H1 (cell line): ENCODE measurements around the gene GPR87. TPM values are rescaled to one million over a fixed set of nuclear protein-coding genes. Genes with fewer than 3 reads are reported as not detected.

ENCODE experiments used
- CTCF ChIA-PET: fragments of 300-600 bp; sonication (Branson Sonifier 250); formaldehyde crosslinking; loops from one replicate; lab custom pipeline; 2021; ENCODE audit not compliant: partially characterized antibody; lab: Charles Lee
- POLR2A ChIA-PET: fragments of 300-600 bp; sonication (Branson Sonifier 250); formaldehyde crosslinking; loops from one replicate; lab custom pipeline; 2021; ENCODE audit warnings: inconsistent platforms; ENCODE audit not compliant: partially characterized antibody; lab: Charles Lee
- DNase-seq, 2 experiments: peaks; one replicate each; pipeline versions ENCODE4 v3.0.0 to v3.0.0-alpha.2; 2010 to 2022; ENCODE audit warnings: low spot score in 2 of 2, low read depth in 1 of 2, mixed read lengths in 1 of 2
- FAIRE-seq: peaks from 2 replicates; lab custom pipeline; 2011; peaks lifted over from hg19 to GRCh38; lab: Jason Lieb, UNC
- H2AFZ ChIP-seq: 2 replicates; pipeline ENCODE4 v1.8.1; 2012; ENCODE audit warnings: low read length, inconsistent platforms
- H2AK5ac ChIP-seq: 2 replicates; pipeline ENCODE4 v1.6.1; 2013; ENCODE audit warnings: low read depth, low read length
- H2BK120ac ChIP-seq: replicated peaks from 2 replicates; pipeline ENCODE3; 2013; ENCODE audit warnings: low read depth, low read length, inconsistent platforms
- H2BK12ac ChIP-seq: 2 replicates; pipeline ENCODE4 v1.6.1; 2013; ENCODE audit warnings: low read depth, low read length
- H2BK15ac ChIP-seq: 2 replicates; pipeline ENCODE4 v1.6.1; 2013; ENCODE audit warnings: low read length
- H2BK20ac ChIP-seq: 2 replicates; pipeline ENCODE4 v1.6.1; 2013; ENCODE audit warnings: low read length
- H2BK5ac ChIP-seq: 2 replicates; pipeline ENCODE4 v1.6.1; 2013; ENCODE audit warnings: low read depth, low read length
- H3K14ac ChIP-seq: 2 replicates; pipeline ENCODE4 v1.6.1; 2013; ENCODE audit warnings: inconsistent platforms; ENCODE audit not compliant: insufficient read length
- H3K18ac ChIP-seq: 2 replicates; pipeline ENCODE4 v1.6.1; 2013; ENCODE audit warnings: low read length; ENCODE audit errors: extremely low read depth
- H3K23ac ChIP-seq: 2 replicates; pipeline ENCODE4 v1.6.1; 2013; ENCODE audit warnings: inconsistent platforms; ENCODE audit not compliant: insufficient read length
- H3K23me2 ChIP-seq: 2 replicates; pipeline ENCODE4 v1.6.1; 2013; ENCODE audit warnings: low read depth, low read length
- H3K27ac ChIP-seq: 2 replicates; pipeline ENCODE4 v1.6.1; 2011; ENCODE audit warnings: low read depth, low read length, inconsistent platforms
- H3K27me3 ChIP-seq, 4 experiments: replicated peaks in 1 of 4; 1 replicate in 1 of 4; 2 replicates in 3 of 4; pipeline versions ENCODE4 v1.6.1 to v1.8.1; 2011 to 2013; ENCODE audit warnings: low read length in 3 of 4, mild to moderate bottlenecking in 3 of 4, inconsistent platforms in 2 of 4, mixed read lengths in 2 of 4, moderate library complexity in 1 of 4; ENCODE audit not compliant: control insufficient read depth in 3 of 4, insufficient read depth in 3 of 4; ENCODE audit errors: extremely low read depth in 1 of 4
- H3K36me3 ChIP-seq, 4 experiments: 2 replicates each; pipeline versions ENCODE4 v1.6.1 to v1.8.1; 2011 to 2013; ENCODE audit warnings: mild to moderate bottlenecking in 4 of 4, low read length in 3 of 4, moderate library complexity in 2 of 4, control low read depth in 1 of 4, inconsistent platforms in 1 of 4; ENCODE audit not compliant: insufficient read depth in 4 of 4, control insufficient read depth in 2 of 4
- H3K4ac ChIP-seq: replicated peaks from 2 replicates; pipeline ENCODE3; 2013; ENCODE audit warnings: low read length, low read depth, mixed read lengths, inconsistent platforms; ENCODE audit not compliant: insufficient read length
- H3K4me1 ChIP-seq, 4 experiments: replicated peaks in 1 of 4; 1 replicate in 1 of 4; 2 replicates in 3 of 4; pipeline versions ENCODE4 v1.6.1 to v1.8.1; 2011 to 2013; ENCODE audit warnings: low read length in 3 of 4, inconsistent platforms in 2 of 4, mixed read lengths in 1 of 4; ENCODE audit not compliant: insufficient read depth in 4 of 4, control insufficient read depth in 3 of 4
- H3K4me2 ChIP-seq, 2 experiments: 2 replicates each; pipeline versions ENCODE4 v1.6.1 to v1.8.1; 2011 to 2013; ENCODE audit warnings: low read depth in 2 of 2, low read length in 2 of 2, control low read depth in 1 of 2, inconsistent platforms in 1 of 2, mild to moderate bottlenecking in 1 of 2; ENCODE audit not compliant: insufficient read depth in 1 of 2
- H3K4me3 ChIP-seq, 4 experiments: fragments of 200-600, 300-600 bp in 1 of 4; sonication (generic), shearing (Covaris generic), sonication (Bioruptor Twin) in 1 of 4; 2 replicates each; pipeline versions ENCODE4 v1.5.1 to v1.8.1; 2011 to 2016; ENCODE audit warnings: low read length in 4 of 4, low read depth in 3 of 4, control low read depth in 2 of 4, inconsistent platforms in 2 of 4, mild to moderate bottlenecking in 2 of 4, mixed read lengths in 1 of 4, moderate library complexity in 1 of 4; ENCODE audit not compliant: insufficient read depth in 2 of 4; ENCODE audit errors: extremely low read depth in 1 of 4
- H3K56ac ChIP-seq: replicated peaks from 2 replicates; pipeline ENCODE3; 2013; ENCODE audit warnings: low read depth, mild to moderate bottlenecking, mixed read lengths, low read length, inconsistent platforms; ENCODE audit not compliant: insufficient read length
- H3K79me1 ChIP-seq: 2 replicates; pipeline ENCODE4 v1.6.1; 2013; ENCODE audit warnings: low read depth, low read length, control low read depth
- H3K79me2 ChIP-seq, 2 experiments: 2 replicates each; pipeline versions ENCODE4 v1.6.1 to v1.8.1; 2012 to 2013; ENCODE audit warnings: low read length in 2 of 2, mild to moderate bottlenecking in 2 of 2, inconsistent platforms in 1 of 2; ENCODE audit not compliant: insufficient read depth in 2 of 2, control insufficient read depth in 1 of 2
- H3K9ac ChIP-seq, 4 experiments: replicated peaks in 1 of 4; 1 replicate in 1 of 4; 2 replicates in 3 of 4; pipeline versions ENCODE4 v1.6.1 to v1.8.1; 2011 to 2013; ENCODE audit warnings: low read depth in 3 of 4, low read length in 3 of 4, control low read depth in 2 of 4, mild to moderate bottlenecking in 2 of 4, moderate library complexity in 2 of 4, inconsistent platforms in 1 of 4; ENCODE audit errors: extremely low read depth in 1 of 4
- H3K9me3 ChIP-seq, 2 experiments: 2 replicates each; pipeline versions ENCODE4 v1.6.1 to v1.8.1; 2012 to 2013; ENCODE audit warnings: mild to moderate bottlenecking in 2 of 2, moderate library complexity in 2 of 2, control low read depth in 1 of 2, inconsistent platforms in 1 of 2, low read depth in 1 of 2, low read length in 1 of 2, mixed read lengths in 1 of 2; ENCODE audit not compliant: insufficient read depth in 2 of 2
- H4K20me1 ChIP-seq, 2 experiments: replicated peaks in 1 of 2; 2 replicates each; pipeline versions ENCODE3 to v1.8.1; 2011 to 2013; ENCODE audit warnings: inconsistent platforms in 2 of 2, low read length in 2 of 2, mild to moderate bottlenecking in 1 of 2; ENCODE audit not compliant: insufficient read depth in 2 of 2, control insufficient read depth in 1 of 2
- H4K5ac ChIP-seq: 2 replicates; pipeline ENCODE4 v1.6.1; 2013; ENCODE audit warnings: low read length, low read depth, mixed read lengths, inconsistent platforms; ENCODE audit not compliant: insufficient read length
- H4K8ac ChIP-seq: 2 replicates; pipeline ENCODE4 v1.8.0; 2013; ENCODE audit warnings: mild to moderate bottlenecking, moderate library complexity, low read length, inconsistent platforms; ENCODE audit not compliant: insufficient read depth; ENCODE audit errors: extremely low read depth
- H4K91ac ChIP-seq: replicated peaks from 2 replicates; pipeline ENCODE3; 2013; ENCODE audit warnings: low read length, mixed read lengths, inconsistent platforms; ENCODE audit not compliant: insufficient read length
- CBX8 ChIP-seq: fragments of 300-800, 300-1000 bp; sonication (generic); IDR thresholded peaks from 2 replicates; pipeline ENCODE4 v1.7.1; 2016; ENCODE audit warnings: low read depth, low read length, borderline replicate concordance
- CREB1 ChIP-seq: IDR thresholded peaks from 2 replicates; pipeline ENCODE4 v1.6.1; 2012; ENCODE audit warnings: inconsistent platforms
- HDAC6 ChIP-seq: IDR thresholded peaks from one replicate; pipeline ENCODE4 v1.7.1; 2012; ENCODE audit warnings: low read depth, mild to moderate bottlenecking, inconsistent platforms, low read length, moderate library complexity
- JUN ChIP-seq: IDR thresholded peaks from 2 replicates; pipeline ENCODE4 v1.6.1; 2011; ENCODE audit warnings: low read depth, mild to moderate bottlenecking, improper control_type of control experiment, low read length
- KDM5A ChIP-seq: fragments of 200-600 bp; IDR thresholded peaks from 2 replicates; pipeline ENCODE4 v1.7.1; 2012; ENCODE audit warnings: mild to moderate bottlenecking, low read length, inconsistent platforms, mixed read lengths
- MAFK ChIP-seq: IDR thresholded peaks from 2 replicates; pipeline ENCODE4 v1.6.1; 2012; ENCODE audit warnings: low read depth, mild to moderate bottlenecking, improper control_type of control experiment, low read length
- RBBP5 ChIP-seq: IDR thresholded peaks from 2 replicates; pipeline ENCODE4 v1.7.1; 2012; ENCODE audit warnings: low read depth, mild to moderate bottlenecking, inconsistent platforms, low read length, moderate library complexity, borderline replicate concordance
- RNF2 ChIP-seq: fragments of 200-900, 300-1000 bp; sonication (generic); IDR thresholded peaks from 2 replicates; pipeline ENCODE4 v1.7.1; 2016; ENCODE audit warnings: borderline replicate concordance, low read depth, mild to moderate bottlenecking, antibody characterized with exemption, low read length; ENCODE audit not compliant: poor library complexity, severe bottlenecking; ENCODE audit errors: missing control alignments
- TEAD4 ChIP-seq: IDR thresholded peaks from 2 replicates; pipeline ENCODE4 v1.6.1; 2012; ENCODE audit warnings: low read depth, low read length, inconsistent platforms, mixed read lengths
- YY1 ChIP-seq: IDR thresholded peaks from 2 replicates; pipeline ENCODE4 v1.6.1; 2011; ENCODE audit warnings: low read depth, mild to moderate bottlenecking, low read length
- WGBS, 2 experiments: shearing (Covaris generic) in 1 of 2; methylation state at CpG; one replicate each; pipeline versions ENCODE4 v1.1.6 to v1.1.7; 2013 to 2015; ENCODE audit warnings: low lambda C conversion rate in 2 of 2, mixed read lengths in 2 of 2, inconsistent platforms in 1 of 2, low coverage in 1 of 2, missing lambda C conversion rate in 1 of 2; ENCODE audit not compliant: insufficient replicate concordance in 2 of 2, insufficient coverage in 1 of 2, insufficient read length in 1 of 2; ENCODE audit errors: extremely low coverage in 1 of 2, missing lambda C conversion rate in 1 of 2; 5-methylcytosine and 5-hydroxymethylcytosine counted together
- polyA plus RNA-seq, 7 experiments: library from polyadenylated mRNA; depleted of rRNA in 3 of 7; stranded (reverse) in 5 of 7; unstranded in 2 of 7; fragments of >200 nt in 5 of 7; fragments of 200-250 nt in 2 of 7; gene quantifications; 1 replicate in 5 of 7; 2 replicates in 1 of 7; 4 replicates in 1 of 7; pipeline versions ENCODE4 v1.2.1 to v1.2.3, GENCODE V29; 2011 to 2013; ENCODE audit warnings: missing spikeins in 2 of 7, mixed read lengths in 2 of 7
- total RNA-seq: library from RNA; stranded (reverse); fragmentation: NEBNext Ultra II Directional; extraction: Animal tissue kit (Norgen Biotek cat#: 25700); gene quantifications from 2 replicates; pipeline ENCODE4 v1.2.1, GENCODE V29; 2021

The GPR87 gene
- total and polyA plus RNA-seq, 2 of the 8 experiments (the other 6 are each of a cell fraction or from before 2014, with no cell fraction given) = 0.05 TPM; not detected in 1

DNA sequence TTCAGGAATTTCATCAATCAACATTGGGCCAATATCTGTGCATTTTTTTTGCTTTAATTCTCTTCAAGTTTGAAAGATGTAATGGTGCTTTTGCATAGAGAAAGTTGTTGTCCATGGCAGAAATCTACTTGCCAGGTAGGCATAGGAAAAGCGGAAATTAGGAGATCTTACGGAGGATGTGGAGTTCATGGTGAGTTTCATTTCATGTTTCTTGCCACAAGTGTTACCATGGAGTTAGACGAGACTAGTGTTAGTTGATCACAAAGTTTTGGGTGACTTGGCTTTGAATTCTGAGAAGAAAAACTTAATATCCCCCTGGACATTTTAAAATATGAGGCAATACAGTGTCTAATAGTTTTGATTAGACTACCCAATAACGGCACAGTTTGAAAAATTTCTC, 13.8 kb upstream of the GPR87 start:
- H3K79me2 ChIP-seq = no peaks in the 10 kb centered on the region
- no peak overlapping the region for H2BK20ac ChIP-seq
- DNase-seq (no peak), FAIRE-seq (no peak)
- no peak overlapping the region for H2AK5ac ChIP-seq
- no peaks in the 10 kb centered on the region for H3K36me3 ChIP-seq
- H3K4me3 ChIP-seq = no peak overlapping the region
- H3K9me3 ChIP-seq = no peaks in the 10 kb centered on the region
- no peaks in the 10 kb centered on the region for H3K27me3 ChIP-seq
- ChIA-PET CTCF (interaction anchor here (1.1 to 1.8 kb wide), 3 partner anchors 25 to 111 kb away, joined by 3 to 4 read pairs (median 4); no protein-coding TSS in a partner anchor), POLR2A (no interaction called here)
- no peak overlapping the region for H3K23ac ChIP-seq
- WGBS, 2 experiments = 79% methylated on average over 4 of the region's 4 CpGs; no CpG with 5 or more reads in 1 of the 2 experiments
- no peak overlapping the region for H3K4me2 ChIP-seq
- H4K20me1 ChIP-seq = no peaks in the 10 kb centered on the region
- no peak overlapping the region for H3K4ac ChIP-seq
- H2BK12ac ChIP-seq = no peak overlapping the region
- H2BK5ac ChIP-seq = no peak overlapping the region
- H3K27ac ChIP-seq = no peak overlapping the region
- H4K91ac ChIP-seq = no peak overlapping the region
- no peak for TF ChIP-seq RNF2
- TF ChIP-seq CREB1 = no peak
- no peak for TF ChIP-seq YY1
- no peak for TF ChIP-seq HDAC6
- TF ChIP-seq CBX8 = no peak
- no peak for TF ChIP-seq MAFK
- TF ChIP-seq TEAD4 = no peak
- TF ChIP-seq JUN = no peak
- TF ChIP-seq RBBP5 = no peak
- TF ChIP-seq KDM5A = no peak
- no peak overlapping the region for H2AFZ ChIP-seq
- no peak overlapping the region for H4K8ac ChIP-seq
- no peaks in the 10 kb centered on the region for H3K79me1 ChIP-seq
- no peak overlapping the region for H4K5ac ChIP-seq
- H2BK15ac ChIP-seq = no peak overlapping the region
- no peak overlapping the region for H3K9ac ChIP-seq
- H3K14ac ChIP-seq = no peak overlapping the region
- no peaks in the 10 kb centered on the region; a peak in 2 of 7 replicates for H3K4me1 ChIP-seq
- no peak overlapping the region for H3K56ac ChIP-seq
- H2BK120ac ChIP-seq = no peak overlapping the region
- no peak overlapping the region for H3K18ac ChIP-seq
- no peaks in the 10 kb centered on the region for H3K23me2 ChIP-seq
